Glutamatergic neuron (in vitro differentiated cells): ENCODE measurements around the gene MT1A. TPM values are rescaled to one million over a fixed set of nuclear protein-coding genes. Genes with fewer than 3 reads are reported as not detected.
A peak's percentile ranks its signal among the peaks of the same experiment; 100 is the strongest.

Experiments used
- DNase-seq: peaks from one replicate; pipeline ENCODE4 v3.0.0; 2022
- H3K27ac Mint-ChIP-seq: one replicate; pipeline ENCODE4 v1.8.0; 2020; ENCODE audit warnings: mild to moderate bottlenecking, mixed read lengths, inconsistent platforms; ENCODE audit not compliant: unreplicated experiment
- H3K27me3 Mint-ChIP-seq: one replicate; pipeline ENCODE4 v1.8.0; 2020; ENCODE audit warnings: mild to moderate bottlenecking, moderate library complexity, mixed read lengths, inconsistent platforms; ENCODE audit not compliant: unreplicated experiment
- H3K36me3 Mint-ChIP-seq: one replicate; pipeline ENCODE4 v1.8.0; 2020; ENCODE audit warnings: mild to moderate bottlenecking, mixed read lengths, inconsistent platforms; ENCODE audit not compliant: unreplicated experiment
- H3K4me1 Mint-ChIP-seq: one replicate; pipeline ENCODE4 v1.8.0; 2020; ENCODE audit warnings: mild to moderate bottlenecking, low read depth, mixed read lengths, inconsistent platforms; ENCODE audit not compliant: unreplicated experiment
- H3K4me3 Mint-ChIP-seq: one replicate; pipeline ENCODE4 v1.8.0; 2020; ENCODE audit warnings: mild to moderate bottlenecking, mixed read lengths, inconsistent platforms; ENCODE audit not compliant: unreplicated experiment
- H3K9me3 Mint-ChIP-seq: one replicate; pipeline ENCODE4 v1.8.0; 2020; ENCODE audit warnings: mild to moderate bottlenecking, moderate library complexity, mixed read lengths, inconsistent platforms; ENCODE audit not compliant: unreplicated experiment
- CTCF ChIP-seq: fragments of 200-600 bp; sonication (generic); IDR thresholded peaks from one replicate; pipeline ENCODE4 v1.5.0; 2021; ENCODE audit not compliant: partially characterized antibody, unreplicated experiment
- total RNA-seq: library from RNA; stranded (reverse); fragmentation: NEBNext Ultra II Directional; extraction: Animal tissue kit (Norgen Biotek cat#: 25700); gene quantifications from one replicate; pipeline ENCODE4 v1.2.1, GENCODE V29; 2021; ENCODE audit not compliant: unreplicated experiment

Gene MT1A
- total RNA-seq, 1 donor from 2014 or later = not detected

DNA sequence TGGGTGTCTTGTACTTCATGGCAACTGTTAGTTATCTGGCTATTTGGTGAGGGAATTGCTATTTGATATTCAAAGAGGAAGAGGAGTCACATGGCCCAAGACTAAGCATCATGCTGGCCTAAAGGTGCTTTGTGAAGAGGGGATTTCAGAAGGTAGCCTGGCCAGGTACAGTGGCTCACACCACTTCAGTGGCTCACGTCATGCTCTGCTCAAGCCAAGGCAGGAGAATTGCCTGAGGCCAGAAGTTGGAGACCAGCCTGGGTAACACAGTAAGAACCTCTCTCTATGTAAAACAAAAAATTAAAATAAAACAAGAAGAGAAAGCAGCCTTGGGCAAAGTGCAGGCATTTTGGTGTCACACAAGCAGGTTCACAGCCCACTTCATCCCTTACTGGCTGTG lies 6.8 kb downstream of the MT1A start:
- DNase-seq = no peak
- no peaks in the 10 kb centered on the region for H3K4me1 Mint-ChIP-seq
- peaks cover 4% of the 10 kb centered on the region for H3K9me3 Mint-ChIP-seq
- peaks cover 35% of the 10 kb centered on the region for H3K27me3 Mint-ChIP-seq
- no peaks in the 10 kb centered on the region for H3K36me3 Mint-ChIP-seq
- no peak for TF ChIP-seq CTCF
- no peak overlapping the region for H3K27ac Mint-ChIP-seq
- H3K4me3 Mint-ChIP-seq = no peak overlapping the region

DNA sequence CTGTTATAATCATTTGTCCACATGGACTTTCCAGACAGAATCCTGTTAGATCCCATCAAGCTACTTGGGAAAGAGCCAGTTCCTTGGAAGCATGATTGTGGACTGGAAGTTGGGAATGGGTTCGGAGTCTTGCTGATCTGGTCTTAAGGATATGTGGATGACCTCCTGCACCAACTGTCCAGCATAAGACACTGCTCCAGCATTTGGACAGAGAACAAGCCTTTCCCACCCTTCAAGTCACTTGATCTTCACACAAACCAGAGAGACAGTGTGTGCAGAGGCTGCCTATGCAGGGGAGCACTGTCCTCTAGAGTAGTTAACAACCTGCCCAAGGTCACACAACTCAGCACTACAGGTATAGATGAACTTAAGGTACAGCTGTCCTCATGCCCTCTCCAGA lies 7.4 kb downstream of the MT1A start:
- no peaks in the 10 kb centered on the region for H3K4me1 Mint-ChIP-seq
- no peak overlapping the region for H3K27ac Mint-ChIP-seq
- peaks cover 4% of the 10 kb centered on the region for H3K9me3 Mint-ChIP-seq
- no peaks in the 10 kb centered on the region for H3K36me3 Mint-ChIP-seq
- DNase-seq = no peak
- H3K27me3 Mint-ChIP-seq = peaks cover 30% of the 10 kb centered on the region
- H3K4me3 Mint-ChIP-seq = no peak overlapping the region
- no peak for TF ChIP-seq CTCF

GRCh38 chr16:56647641-56648431 lies 9.4 kb downstream of the MT1A start:
- peaks cover 20% of the 10 kb centered on the region for H3K27me3 Mint-ChIP-seq
- no peaks in the 10 kb centered on the region for H3K36me3 Mint-ChIP-seq
- TF ChIP-seq CTCF = no peak
- H3K9me3 Mint-ChIP-seq = peaks cover 5% of the 10 kb centered on the region
- H3K4me1 Mint-ChIP-seq = no peaks in the 10 kb centered on the region
- DNase-seq = peak; percentile 43
- H3K27ac Mint-ChIP-seq = no peak overlapping the region
- H3K4me3 Mint-ChIP-seq = no peak overlapping the region

DNA sequence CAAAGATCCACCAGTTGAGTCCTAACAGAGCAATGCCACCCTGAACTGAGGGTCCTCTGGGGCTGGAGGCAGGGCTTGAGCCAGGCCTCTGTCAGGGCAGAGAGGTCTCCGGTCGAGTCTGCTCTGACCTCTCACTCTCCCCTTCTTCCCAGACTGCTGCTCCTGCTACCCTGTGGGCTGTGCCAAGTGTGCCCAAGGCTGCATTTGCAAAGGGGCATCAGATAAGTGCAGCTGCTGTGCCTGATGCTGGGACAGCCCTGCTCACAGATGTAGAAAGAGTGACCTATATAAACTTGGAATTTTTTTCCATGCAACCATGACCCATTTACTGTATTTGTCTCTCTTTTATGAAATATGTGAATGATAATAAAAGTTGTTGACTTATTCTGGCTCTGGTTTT lies 10.8 kb downstream of the MT1A start:
- no peak for TF ChIP-seq CTCF
- H3K4me3 Mint-ChIP-seq = no peak overlapping the region

DNA sequence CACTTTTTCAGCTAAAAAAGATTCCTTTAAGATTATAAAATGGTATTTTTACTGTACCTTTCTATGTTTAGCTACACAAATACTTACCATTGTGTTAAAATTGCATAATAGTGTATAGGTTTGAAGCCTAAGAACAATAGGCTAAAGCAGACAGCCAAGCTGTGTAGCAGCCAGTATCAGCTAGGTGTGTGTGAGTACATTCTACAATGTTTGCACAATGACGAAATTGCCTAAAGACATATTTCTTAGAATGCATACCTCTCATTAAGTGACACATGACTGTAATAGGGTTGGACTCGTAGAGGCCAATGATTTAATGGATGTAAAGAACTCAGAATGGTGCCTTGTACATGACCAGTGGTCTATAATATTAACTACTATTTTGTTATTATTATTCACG lies 11.4 kb downstream of the MT1A start:
- DNase-seq = no peak
- Mint-ChIP-seq H3K4me1 (no peaks in the 10 kb centered on the region), H3K27ac (no peak overlapping the region), H3K4me3 (no peak overlapping the region), H3K27me3 (peaks cover 12% of the 10 kb centered on the region), H3K36me3 (no peaks in the 10 kb centered on the region), H3K9me3 (peaks cover 7% of the 10 kb centered on the region)
- TF ChIP-seq CTCF = no peak

More for the DNA sequence above, 10.8 kb downstream of the MT1A start:
- Mint-ChIP-seq H3K36me3 (no peaks in the 10 kb centered on the region), H3K4me1 (no peaks in the 10 kb centered on the region), H3K27me3 (peaks cover 18% of the 10 kb centered on the region), H3K27ac (no peak overlapping the region), H3K9me3 (peaks cover 7% of the 10 kb centered on the region)
- DNase-seq = no peak
